Measurements from ENCODE around the gene PARP16. TPM values are rescaled to one million over a fixed set of nuclear protein-coding genes. Genes with fewer than 3 reads are reported as not detected.

The PARP16 gene
- total RNA-seq, 1 experiment from 2014 or later, result 9.7 TPM

DNA sequence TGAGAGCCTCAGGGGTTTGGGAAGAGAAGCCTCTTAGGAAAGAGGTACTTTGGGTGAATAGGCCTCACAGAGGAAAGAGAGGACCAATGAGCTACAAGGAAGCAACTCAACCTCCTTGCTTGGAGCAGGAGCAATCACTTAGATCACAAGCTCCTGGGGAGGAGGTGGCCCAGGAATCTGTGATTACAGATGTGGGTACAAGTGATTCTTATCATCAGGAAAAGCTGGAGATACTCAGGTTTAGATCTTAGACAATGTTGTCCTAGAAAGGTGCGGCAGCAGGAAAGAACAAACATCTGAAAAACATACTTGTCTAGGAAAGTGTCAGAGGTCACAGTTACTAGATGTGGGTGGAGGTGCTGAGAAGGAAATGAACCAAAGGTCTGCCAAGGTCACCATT, 8.2 kb downstream of the PARP16 start (continued):
- TF ChIP-seq CTCF (IDR thresholded peaks at IDR 0.05 in 2 of 3, conservative IDR thresholded peaks at IDR 0.05 in 1 of 3; ENCODE audit: borderline replicate concordance in 1 of 3, insufficient read depth in 1 of 3, low read depth in 2 of 3, low read length in 2 of 3) (no peak), MAX (IDR thresholded peaks at IDR 0.05) (no peak)

GRCh38 chr15:65277015-65277414, 9.7 kb downstream of the PARP16 start:
- TF ChIP-seq, protein P1, sequence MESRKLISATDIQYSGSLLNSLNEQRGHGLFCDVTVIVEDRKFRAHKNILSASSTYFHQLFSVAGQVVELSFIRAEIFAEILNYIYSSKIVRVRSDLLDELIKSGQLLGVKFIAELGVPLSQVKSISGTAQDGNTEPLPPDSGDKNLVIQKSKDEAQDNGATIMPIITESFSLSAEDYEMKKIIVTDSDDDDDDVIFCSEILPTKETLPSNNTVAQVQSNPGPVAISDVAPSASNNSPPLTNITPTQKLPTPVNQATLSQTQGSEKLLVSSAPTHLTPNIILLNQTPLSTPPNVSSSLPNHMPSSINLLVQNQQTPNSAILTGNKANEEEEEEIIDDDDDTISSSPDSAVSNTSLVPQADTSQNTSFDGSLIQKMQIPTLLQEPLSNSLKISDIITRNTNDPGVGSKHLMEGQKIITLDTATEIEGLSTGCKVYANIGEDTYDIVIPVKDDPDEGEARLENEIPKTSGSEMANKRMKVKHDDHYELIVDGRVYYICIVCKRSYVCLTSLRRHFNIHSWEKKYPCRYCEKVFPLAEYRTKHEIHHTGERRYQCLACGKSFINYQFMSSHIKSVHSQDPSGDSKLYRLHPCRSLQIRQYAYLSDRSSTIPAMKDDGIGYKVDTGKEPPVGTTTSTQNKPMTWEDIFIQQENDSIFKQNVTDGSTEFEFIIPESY (IDR thresholded peaks at IDR 0.05; ENCODE audit: extremely low read depth, insufficient replicate concordance, low read length), result no peak
- TF ChIP-seq TCF7L2 (IDR thresholded peaks at IDR 0.05; ENCODE audit: borderline replicate concordance, extremely low read depth, insufficient read depth, insufficient read length), result no peak
- TF ChIP-seq FOSL1 (IDR thresholded peaks at IDR 0.05; ENCODE audit: low read depth), result no peak
- TF ChIP-seq POLR2A (IDR thresholded peaks at IDR 0.05; ENCODE audit: borderline replicate concordance, extremely low read depth, insufficient read depth, insufficient read length), result no peak
- TF ChIP-seq CBX3 (IDR thresholded peaks at IDR 0.05; ENCODE audit: low read depth), result no peak
- no peak for TF ChIP-seq SIN3A (IDR thresholded peaks at IDR 0.05; ENCODE audit: low read depth)
- no peak for TF ChIP-seq ELF1 (IDR thresholded peaks at IDR 0.05; ENCODE audit: borderline replicate concordance, low read depth)
- no peak for TF ChIP-seq YY1 (IDR thresholded peaks at IDR 0.05; ENCODE audit: extremely low read depth, insufficient replicate concordance, low read depth, low read length)
- no peak for TF ChIP-seq JUND (IDR thresholded peaks at IDR 0.05)
- TF ChIP-seq POLR2AphosphoS5 (IDR thresholded peaks at IDR 0.05; ENCODE audit: low read depth, low read length), result no peak
- TF ChIP-seq SP1 (IDR thresholded peaks at IDR 0.05; ENCODE audit: low read depth), result no peak
- TF ChIP-seq RAD21 (IDR thresholded peaks at IDR 0.05; ENCODE audit: low read depth), result no peak
- TF ChIP-seq MAX (IDR thresholded peaks at IDR 0.05), result no peak
- TF ChIP-seq ZFX (IDR thresholded peaks at IDR 0.05), result no peak
- no peak for TF ChIP-seq REST (IDR thresholded peaks at IDR 0.05; ENCODE audit: low read depth)
- no peak for TF ChIP-seq ZNF274 (IDR thresholded peaks at IDR 0.05; ENCODE audit: low read depth, low read length)
- TF ChIP-seq CEBPB (IDR thresholded peaks at IDR 0.05; ENCODE audit: low read depth), result no peak
- H3K36me3 ChIP-seq (ENCODE audit: control insufficient read depth in 1 of 2, insufficient read depth in 2 of 2, low read length in 2 of 2), result no peaks in the 10 kb centered on the region
- H3K79me2 ChIP-seq (ENCODE audit: insufficient read depth, low read length), result no peaks in the 10 kb centered on the region
- H3K4me1 ChIP-seq (ENCODE audit: control insufficient read depth in 1 of 2, insufficient read depth in 2 of 2, low read length in 2 of 2), result peaks cover 7 to 19% of the 10 kb centered on the region in 2 experiments
- no peak overlapping the region for H3K4me3 ChIP-seq (replicated peaks in 1 of 2; ENCODE audit: low read depth in 1 of 2, low read length in 2 of 2)
- no peak overlapping the region for H3K9ac ChIP-seq (ENCODE audit: low read length)
- BruUV-seq (replicated peaks), result no TSS peak
- ChIA-PET POLR2A (no interaction called here), RAD21 (ENCODE audit: low non-redundant PET in 1 of 2, low total read pairs in 2 of 2, uncharacterized antibody in 2 of 2, unreplicated experiment in 2 of 2) (no interaction called here), CTCF (no interaction called here)
- no peak for ATAC-seq
- H3K9me3 ChIP-seq (ENCODE audit: control insufficient read depth in 1 of 2, insufficient read depth in 1 of 2, low read depth in 1 of 2, low read length in 2 of 2), result no peaks in the 10 kb centered on the region
- H3K27me3 ChIP-seq (ENCODE audit: insufficient read depth, low read length), result no peaks in the 10 kb centered on the region
- no peak overlapping the region for H2AFZ ChIP-seq (ENCODE audit: low read depth, low read length, poor library complexity, severe bottlenecking)
- intact Hi-C loops (cut with micrococcal nuclease), result loop anchor here (10.0 kb wide), 1 partner anchor 542 kb away; no protein-coding TSS in a partner anchor
- no peak for DNase-seq (ENCODE audit: low read depth, low spot score)
- H4K20me1 ChIP-seq (ENCODE audit: insufficient read depth), result no peaks in the 10 kb centered on the region
- H3K4me2 ChIP-seq (ENCODE audit: low read length), result no peak overlapping the region
- no peak overlapping the region for H3K27ac ChIP-seq (ENCODE audit: low read depth, low read length)
- H3K9me2 ChIP-seq (ENCODE audit: insufficient read depth), result no peaks in the 10 kb centered on the region

All from HCT116 (cell line).